NCI-H2227 (cell line): ENCODE data around the gene SLC8A2.
"Not testable (repeated sequence)": the region's sequence is repeated elsewhere in the genome, so short reads cannot be mapped to it uniquely, and the experiment has no call there.

Source experiments
- DNase-seq: peaks from one replicate; lab custom pipeline; 2025; ENCODE audit not compliant: unreplicated experiment; lab: John Stamatoyannopoulos, UW

SLC8A2 gene

DNA sequence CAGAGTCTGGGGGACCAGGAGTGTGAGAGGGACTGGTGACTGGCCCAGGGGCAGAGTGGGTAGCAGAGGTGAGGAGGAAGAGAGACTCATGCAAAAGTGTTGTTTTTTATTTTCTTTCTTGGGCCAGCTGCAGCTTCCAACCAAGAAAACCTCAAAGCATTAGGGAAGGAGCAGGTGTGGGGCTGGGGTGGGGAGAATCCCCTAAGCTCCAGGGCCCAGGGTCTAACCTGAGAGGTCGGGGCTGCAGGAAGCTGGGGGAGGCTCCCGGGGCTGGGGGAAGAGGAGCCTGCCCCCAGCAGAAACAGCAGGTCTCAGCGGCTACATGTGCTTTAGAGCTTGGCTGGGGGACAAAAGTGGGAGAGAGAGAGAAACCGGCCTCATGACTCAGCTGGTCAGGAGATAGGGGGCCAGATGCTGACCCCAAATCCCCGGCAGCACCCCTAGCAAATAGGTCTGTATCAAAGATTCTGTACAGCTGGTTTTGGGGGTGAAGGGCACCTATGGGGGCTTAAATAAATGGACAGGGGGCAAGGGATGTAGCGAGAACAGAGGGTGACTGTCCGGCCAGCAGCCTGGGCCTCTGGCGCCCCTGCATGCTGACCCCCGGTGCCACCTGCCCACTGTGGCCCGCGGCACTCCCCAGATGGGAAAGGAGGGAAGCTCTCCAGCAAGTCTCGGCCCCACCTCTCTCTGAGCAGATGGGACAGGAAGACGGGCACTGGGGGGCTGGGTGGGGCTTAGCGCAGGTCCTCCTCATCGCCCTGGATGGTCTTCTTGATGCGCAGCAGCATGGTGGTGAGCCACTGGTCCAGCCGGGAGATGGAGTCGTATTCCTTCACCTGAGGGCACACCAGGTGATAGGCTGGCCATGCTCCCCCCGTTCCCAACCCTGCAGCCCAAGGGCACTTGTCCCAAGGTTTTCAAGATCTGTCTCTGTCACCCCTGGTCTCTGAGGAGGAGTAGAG, 16.1 kb upstream of the SLC8A2 start:
- DNase-seq, result no peak

DNA sequence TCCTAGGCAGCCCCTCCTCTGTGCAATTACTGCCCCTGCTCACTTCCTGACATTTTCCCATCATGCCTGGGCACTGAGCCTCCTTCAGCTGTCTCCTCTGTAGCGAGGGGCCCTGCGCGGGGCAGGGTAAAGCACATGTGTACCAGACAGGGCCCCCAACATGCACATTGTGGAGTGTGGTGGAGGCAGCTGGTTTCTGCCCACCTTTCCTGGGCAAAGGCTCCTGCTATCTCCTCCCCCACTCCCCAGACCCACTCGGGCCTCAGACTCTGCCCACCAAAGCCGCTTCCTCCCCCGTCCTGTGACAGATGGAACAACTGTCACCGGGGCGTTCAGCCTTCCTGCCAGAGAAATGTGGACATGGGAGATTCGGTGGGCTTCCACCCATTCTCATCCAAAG, 15.2 kb upstream of the SLC8A2 start:
- DNase-seq, result no peak

DNA sequence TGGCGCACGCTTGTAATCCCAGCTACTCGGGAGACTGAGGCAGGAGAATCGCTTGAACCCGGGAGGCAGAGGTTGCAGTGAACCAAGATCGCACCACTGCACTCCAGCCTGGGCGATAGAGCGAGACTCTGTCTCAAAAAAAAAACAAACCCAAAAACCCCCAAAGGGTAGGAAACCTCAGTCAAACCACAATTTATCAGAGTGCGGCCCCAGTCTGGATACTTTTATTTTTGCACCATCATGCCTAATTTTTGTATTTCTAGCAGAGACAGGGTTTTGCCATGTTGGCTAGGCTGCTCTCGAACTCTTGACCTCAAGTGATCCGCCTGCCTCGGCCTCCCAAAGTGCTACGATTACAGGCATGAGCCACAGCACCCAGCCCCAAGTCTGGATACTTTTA, 14.5 kb upstream of the SLC8A2 start:
- not testable (repeated sequence) for DNase-seq

DNA sequence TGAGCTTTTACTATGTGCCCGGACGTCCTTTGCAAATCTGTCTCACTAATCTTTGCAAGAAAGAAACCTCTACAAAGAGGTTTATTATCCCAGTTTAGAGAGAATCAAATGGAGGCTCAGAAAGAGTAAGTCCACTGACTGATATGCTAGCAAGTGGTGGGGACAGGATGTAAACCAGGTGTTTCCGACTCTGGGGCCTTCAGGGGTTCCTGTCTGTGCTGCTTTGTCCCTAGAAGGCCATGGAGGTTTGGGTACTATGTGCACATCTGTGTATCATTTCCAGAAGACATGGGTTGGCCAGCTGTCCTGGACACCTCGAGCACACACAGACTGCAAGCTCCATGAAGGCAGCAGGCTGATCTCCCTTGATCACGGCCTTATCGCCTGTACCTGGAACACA, 13.5 kb upstream of the SLC8A2 start:
- DNase-seq, result no peak

DNA sequence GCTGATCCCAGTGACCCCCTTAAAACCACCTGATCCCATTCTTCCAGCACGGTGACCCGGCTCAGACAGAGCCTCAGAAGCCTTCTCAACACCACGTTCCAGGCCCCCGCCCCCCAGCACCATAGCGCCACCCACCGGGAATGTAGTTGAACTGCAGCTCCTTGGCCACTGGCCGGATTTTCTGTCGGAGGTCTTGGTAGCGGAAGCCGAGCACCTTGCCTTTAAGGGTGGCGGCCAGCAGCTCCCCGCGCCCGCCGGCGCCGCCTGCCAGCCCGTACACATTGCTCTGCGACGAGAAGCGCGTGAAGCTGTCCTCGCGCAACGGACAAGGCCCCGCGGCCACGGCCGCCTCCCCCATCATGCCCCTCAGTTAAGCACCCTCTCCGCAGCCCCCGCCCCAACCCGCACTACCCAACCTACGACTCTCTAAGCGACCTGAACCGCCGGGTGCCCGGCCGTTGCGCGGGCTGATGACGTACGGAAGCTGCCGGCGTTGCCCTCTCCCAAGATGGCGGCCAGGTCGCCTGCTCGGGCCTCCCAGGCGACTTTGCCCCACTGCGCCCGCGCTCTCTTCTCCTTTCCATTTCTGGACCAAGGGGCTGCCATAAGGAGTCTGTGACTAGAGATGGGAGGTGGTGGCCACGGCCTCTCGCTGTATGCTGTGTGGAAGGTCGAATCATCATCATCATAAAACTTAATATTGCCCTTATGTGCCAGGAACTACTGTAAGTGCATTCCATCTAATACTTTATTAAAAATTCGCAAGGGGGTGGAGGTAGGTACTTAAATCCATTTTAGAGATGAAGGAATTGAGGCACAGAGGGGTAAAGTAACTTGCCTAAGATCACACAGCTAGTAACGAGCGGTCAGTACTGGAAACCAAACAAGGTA, 12.4 kb upstream of the SLC8A2 start, which contains the start of gene KPTN:
Gene KPTN (minus strand): TSS at position 420 of the 891 bp plus-strand sequence. CDS start 59 bp downstream, at position 361.
- DNase-seq, result peak; percentile 91

DNA sequence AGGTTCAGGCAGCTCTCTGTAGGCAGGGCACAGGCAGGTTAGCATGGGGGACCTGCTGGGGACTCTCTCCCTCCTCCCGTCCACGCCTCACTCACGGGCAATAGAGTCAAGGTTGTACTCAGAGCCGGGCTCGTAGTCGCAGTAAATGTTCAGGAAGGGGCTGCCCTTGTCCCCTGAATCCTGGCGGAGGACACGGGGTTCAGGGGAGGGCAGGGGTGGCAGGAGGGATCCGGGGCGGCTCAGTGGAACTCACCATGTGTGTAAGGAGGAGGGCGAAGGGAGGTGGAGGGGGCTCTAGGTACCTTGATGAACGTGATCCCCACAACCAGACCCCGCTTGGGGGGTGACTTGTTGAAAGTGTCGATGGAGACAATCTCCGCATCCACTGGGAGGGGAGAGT, 11.5 kb upstream of the SLC8A2 start:
- no peak for DNase-seq

DNA sequence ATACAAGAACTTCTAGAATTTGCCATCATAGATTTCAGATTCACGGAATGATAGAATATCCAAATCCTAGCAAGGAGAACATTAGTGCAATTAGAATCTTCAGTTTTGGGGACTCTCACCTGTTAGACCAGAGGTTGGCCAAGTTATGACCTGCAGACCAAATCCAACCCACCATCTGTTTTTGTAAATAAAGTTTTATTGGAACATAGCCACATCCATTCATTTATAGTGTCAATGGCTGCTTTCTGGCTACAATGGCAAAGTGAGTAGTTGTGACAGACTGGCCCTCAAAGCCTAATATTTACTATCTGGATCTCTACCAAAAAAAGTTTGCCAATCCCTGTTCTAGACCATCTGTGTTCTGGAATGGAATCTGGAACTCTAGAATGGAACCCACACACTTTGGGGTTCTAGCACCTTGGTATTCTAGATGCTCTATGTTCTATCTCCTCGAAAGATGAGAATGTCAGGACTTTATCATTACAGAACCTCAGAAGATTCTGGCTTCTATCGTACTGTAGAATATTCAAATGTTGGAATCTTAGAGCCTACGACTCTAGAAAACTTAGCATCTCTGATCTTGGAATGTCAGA, 9.9 kb upstream of the SLC8A2 start:
- DNase-seq, result no peak

DNA sequence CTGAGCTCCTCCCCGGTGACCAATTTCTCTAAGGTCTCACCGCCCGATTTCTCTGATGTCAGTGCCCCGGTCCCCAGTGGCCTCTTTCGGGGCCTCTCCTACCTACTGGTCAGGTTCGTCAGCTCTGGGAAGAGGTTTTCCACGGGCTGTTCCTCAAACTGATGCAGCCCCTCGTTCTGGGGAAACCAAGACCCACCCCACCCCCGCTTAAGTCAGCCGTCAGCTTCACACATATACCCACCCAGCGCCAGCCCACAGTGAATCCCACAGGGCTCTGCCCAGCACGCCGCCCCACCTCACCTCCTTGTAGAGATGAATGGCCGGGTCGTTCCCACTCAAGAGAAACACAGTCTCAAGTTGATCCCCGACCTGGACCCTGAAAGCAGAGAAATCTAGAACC, 9.0 kb upstream of the SLC8A2 start:
- DNase-seq, result no peak

DNA sequence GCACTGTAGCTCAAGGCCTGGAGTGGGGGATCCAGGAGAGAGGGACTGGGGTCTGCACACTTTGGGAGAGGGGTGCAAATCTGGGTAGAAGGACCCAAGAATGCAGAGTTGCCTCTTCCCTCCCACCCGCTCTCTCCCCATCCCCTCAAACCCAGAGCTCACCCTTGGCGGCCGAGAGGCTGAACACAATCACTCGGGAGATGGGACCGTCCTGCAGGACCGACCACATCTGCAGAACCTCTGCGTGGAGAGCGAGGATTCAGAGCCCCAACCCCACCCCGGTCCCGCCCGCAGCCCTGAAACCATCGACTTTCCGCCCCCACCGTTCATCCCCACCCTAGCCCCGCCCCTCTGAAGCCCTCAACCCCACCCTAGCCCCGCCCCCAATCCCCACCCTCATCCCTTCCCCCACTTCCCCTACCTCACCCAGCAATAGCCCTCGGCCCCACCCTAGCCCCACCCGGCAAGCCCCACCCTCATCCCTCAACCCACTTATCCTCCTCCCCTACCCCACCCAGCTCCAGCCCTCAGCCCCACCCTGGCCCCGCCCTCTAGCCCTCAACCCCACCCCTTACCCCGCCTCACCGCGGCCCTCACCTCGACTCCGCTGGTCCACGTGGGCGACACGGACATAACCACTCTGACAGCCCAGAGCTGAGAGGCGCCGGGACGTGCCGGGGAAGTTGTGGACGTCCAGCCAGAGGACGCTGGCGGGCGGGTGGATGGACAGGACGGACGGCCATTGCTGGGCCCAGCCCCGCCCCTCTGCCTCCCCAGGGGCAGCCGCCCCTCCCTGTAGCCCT, 8.2 kb upstream of the SLC8A2 start:
- DNase-seq, result no peak

DNA sequence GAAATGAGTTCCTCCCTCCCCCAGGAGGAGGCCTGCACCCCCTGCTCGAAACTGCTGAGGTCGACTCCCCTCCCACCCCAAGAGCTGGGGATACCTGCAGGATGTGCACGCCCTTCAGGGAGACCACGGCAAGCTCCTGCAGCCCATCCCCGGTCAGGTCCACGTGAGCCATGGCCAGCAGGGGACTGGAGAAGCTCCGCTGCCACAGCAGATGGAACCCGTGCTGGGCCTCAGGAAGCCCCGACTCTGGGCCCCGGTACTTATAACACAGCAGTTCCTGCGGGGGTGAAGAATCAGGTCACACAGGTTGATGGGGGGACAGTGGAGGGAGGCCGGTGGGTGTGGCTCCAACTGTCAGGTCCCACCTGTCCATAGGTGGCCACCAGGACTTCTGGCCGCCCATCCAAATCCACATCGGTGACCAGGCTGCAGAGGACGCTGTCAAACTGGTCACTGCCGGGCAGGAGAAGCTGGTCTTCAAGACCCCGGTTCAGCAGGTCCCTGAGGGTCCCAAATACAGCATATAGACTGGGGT, 4.8 kb upstream of the SLC8A2 start:
- no peak for DNase-seq

DNA sequence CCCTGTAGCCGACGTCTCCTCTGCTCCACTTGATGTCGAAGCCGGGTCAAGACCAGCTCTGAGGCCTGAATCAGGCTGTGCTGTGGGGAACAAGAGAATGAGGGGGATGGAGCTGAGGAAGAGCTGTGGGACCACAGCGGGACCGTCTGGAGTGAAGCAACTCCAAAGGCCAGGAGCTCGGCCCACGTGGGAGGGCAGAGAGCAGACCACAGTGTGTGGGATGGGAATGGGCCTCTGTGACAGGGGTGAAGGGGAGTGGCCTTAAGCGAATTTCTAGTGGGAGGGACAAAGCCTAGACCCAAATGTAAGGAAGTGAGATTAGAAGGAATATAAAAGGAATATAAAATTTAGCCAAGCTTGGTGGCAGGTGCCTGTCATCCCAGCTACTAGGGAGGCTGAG, 3.8 kb upstream of the SLC8A2 start:
- DNase-seq, result no peak

DNA sequence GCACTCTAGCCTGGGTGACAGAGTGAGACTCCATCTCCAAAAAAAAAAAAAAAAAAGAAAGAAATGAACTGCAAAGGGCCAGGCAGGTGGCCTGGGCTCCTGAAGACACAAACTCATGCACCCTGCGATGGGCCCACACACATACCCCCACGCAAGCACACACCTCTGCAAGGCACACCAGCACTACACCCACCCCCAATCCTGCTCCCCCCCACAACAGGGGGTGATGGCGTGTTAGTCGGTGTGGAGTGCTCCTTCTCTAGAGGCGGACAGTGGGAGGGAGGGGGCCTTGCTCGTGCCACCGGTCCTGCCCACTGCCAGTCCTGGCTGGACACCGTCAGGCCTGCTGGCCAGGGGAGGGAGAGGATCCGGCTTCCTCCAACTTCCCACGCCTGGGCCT, 1.6 kb upstream of the SLC8A2 start:
- DNase-seq, result no peak

DNA sequence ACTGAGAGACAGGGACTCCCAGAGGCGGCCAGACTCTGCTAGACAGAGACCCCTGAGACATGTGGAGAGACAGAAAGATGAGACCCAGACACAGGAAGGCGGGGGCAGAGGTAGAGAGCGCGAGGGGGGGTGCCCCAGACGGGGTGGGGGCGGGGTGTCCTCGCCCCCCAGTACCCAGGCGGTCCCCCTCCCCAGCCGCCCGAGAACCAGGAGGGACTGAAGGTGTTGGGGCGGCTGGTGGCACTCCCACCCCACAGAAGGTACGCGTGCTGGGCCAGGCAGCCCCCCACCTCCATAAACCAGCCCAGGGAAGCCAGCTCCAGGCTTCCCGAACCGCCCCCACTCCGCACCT, 336 bp downstream of the SLC8A2 start:
- no peak for DNase-seq

DNA sequence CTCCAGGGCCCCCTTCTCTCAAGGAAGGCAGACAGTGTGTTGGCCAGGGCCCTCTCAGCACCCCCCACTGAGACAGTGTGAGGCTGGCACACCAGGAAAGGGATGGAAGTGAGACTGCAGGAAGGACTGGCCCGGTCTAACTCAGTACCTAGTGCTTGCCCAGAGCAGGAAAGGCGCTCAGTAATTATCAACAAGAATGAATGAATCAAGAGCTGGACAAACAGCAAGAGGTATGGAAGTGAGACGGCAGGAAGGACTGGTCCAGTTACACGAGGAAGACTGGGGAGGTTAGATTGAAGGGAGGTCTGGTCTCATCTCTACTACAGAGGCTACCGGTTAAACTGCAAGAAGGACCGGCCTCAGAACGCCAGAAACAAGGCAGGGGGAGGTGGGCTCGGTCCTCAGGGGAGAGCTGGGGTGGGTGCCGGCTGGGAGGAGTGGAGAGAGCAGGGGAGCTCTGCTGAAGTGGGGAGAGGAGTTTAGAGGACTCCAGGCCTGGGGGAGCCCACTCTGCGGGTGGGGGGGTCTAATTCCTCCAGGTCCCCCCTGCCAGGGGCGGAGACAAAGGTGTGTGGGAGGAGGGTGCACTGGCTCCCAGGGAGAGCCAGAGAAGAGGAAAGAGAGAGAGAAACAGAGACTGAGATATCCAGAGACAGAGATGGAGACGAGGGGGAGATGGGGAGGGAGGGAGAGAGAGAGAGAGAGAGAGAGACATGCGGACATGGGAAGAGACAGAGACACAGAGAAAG, 1.1 kb downstream of the SLC8A2 start:
- DNase-seq, result no peak

DNA sequence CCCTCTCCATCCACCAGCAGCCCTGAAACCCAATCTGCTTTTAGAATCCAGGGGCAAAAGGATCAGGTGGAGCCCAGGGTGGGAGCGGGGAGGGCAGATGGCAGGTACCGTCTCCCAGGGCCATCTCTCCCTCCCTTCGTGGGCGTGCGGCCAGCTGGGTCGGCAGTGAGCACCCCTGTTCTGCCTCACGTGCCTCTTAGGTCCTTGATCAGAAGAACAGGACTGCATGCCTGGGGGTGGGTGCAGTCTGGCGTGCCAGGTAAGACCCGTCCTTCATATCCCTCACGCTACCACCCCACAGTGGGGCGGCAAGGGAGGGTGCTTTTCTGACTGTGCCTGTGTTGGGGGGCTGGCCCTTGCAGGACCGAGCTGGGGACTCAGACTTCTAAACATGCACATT, 2.0 kb downstream of the SLC8A2 start:
- DNase-seq, result no peak

DNA sequence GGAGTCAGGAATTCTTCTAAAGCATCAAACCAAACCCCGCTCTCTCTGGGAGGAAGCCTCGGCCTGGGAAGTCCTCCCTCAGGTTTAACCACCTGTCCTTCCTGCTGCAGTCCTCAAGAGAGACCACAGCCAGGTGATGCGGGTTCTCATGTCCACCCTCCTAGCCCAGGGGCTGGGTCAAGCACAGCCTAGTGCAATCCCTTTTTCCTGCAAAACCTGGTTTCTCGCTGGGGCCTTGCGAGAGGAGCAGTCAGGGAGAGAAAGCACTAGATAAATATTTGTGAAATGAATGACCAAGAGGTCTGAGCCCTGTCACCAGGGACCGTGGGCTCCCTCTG, 2.4 kb downstream of the SLC8A2 start:
- DNase-seq, result no peak

DNA sequence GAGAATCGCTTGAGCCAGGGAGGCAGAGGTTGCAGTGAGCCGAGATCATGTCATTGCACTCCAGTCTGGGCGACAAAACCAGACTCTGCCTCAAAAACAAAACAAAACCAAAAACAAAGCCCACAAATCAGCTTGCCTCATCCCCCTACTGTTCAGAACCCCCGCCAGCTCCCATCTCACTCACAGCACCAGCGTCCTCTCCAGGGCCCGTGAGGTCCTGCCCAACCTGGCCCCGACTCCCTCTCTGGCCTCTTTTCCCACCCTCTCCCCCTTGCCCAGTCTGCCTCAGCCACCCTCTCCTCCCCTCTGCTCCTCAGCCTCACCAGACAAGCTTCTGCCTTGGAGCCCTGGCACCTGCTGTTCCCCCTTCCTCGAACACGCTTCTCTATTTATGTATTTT, 3.8 kb downstream of the SLC8A2 start:
- DNase-seq, result no peak

DNA sequence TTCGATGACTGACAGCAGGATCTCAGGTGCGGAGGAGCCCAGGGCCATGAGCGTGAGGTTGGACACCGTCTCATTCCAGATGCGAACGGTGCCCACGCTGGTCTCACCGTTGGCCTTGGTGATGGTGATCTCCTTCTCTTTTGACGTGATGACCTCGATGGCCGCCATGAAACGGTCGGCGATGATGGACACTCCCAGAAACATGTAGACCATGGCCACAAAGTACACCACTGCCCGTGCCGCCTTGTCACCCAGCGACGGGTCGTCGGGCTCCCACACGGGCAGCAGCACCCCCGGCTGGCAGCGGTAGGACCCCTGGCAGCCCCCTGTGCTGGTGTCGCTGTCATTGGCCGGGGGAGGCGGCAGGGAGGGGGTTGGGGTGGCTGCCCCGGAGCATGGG, 5.7 kb downstream of the SLC8A2 start:
- no peak for DNase-seq

DNA sequence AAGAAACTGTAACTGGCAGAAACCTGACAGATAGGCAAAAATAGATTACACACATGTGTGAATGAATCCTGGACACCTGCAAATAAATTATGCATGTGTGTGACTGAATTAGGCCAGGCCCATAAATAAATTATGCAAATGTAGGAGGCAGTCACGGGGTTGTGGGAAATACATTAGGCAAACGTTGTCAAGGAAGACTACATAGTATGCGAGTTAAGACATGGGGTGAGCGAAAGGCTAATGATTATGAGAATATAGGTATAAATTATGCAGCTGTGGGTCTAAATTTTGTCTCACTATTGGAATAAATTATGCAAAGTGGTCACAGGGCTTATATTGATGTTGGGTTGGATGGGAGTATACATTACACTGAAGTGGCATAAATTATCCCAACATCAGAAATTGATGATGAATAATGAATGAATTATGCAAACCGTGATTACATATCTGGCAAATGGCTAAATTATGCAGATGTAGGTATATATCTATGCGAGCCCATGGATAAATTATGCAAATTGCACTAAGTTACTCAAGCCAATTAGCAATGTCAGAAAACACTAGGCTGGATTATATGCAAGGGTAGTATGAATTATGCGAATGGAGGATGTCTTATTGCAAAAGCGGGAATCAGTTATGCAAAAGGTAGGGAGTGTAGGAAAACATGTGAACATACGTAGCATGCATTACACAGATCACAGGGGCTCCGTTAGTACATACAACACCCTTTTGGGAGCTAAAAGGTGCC, 6.8 kb downstream of the SLC8A2 start:
- DNase-seq, result no peak
